Calu3 (cell line): ENCODE measurements around the gene COL4A2. TPM values are rescaled to one million over a fixed set of nuclear protein-coding genes. Genes with fewer than 3 reads are reported as not detected.

Source experiments
- BruUV-seq: library from RNA; stranded (reverse); fragments of 400-500 nt; replicated peaks from 2 replicates; lab custom pipeline; 2021; lab: Mats Ljungman, UMichigan
- CTCF ChIA-PET: fragments of 300-600 bp; sonication (Branson Sonifier 250); formaldehyde crosslinking; loops from one replicate; lab custom pipeline; 2022; ENCODE audit warnings: antibody characterized with exemption; lab: Charles Lee
- DNase-seq: peaks from one replicate; pipeline ENCODE4 v3.0.0; 2022
- H3K27ac Mint-ChIP-seq: one replicate; pipeline ENCODE4 v1.8.0; 2022; ENCODE audit warnings: mixed read lengths; ENCODE audit not compliant: unreplicated experiment
- H3K27me3 Mint-ChIP-seq: one replicate; pipeline ENCODE4 v1.8.0; 2022; ENCODE audit warnings: mixed read lengths; ENCODE audit not compliant: unreplicated experiment
- H3K36me3 Mint-ChIP-seq: one replicate; pipeline ENCODE4 v1.8.0; 2022; ENCODE audit warnings: mild to moderate bottlenecking, moderate library complexity, mixed read lengths; ENCODE audit not compliant: insufficient read depth, unreplicated experiment
- H3K4me1 Mint-ChIP-seq: one replicate; pipeline ENCODE4 v1.8.0; 2022; ENCODE audit warnings: mild to moderate bottlenecking, low read depth, mixed read lengths; ENCODE audit not compliant: unreplicated experiment
- H3K4me3 Mint-ChIP-seq: one replicate; pipeline ENCODE4 v1.8.0; 2022; ENCODE audit warnings: mild to moderate bottlenecking, low read depth, moderate library complexity, mixed read lengths; ENCODE audit not compliant: unreplicated experiment
- H3K9me3 Mint-ChIP-seq: one replicate; pipeline ENCODE4 v1.8.0; 2022; ENCODE audit warnings: low read depth, mixed read lengths; ENCODE audit not compliant: unreplicated experiment
- intact Hi-C: fragments of 100-400 bp; cut with micrococcal nuclease; formaldehyde crosslinking; loops from one replicate; pipeline ENCODE4 v1.10.0; 2022; ENCODE audit not compliant: unreplicated experiment
- total RNA-seq: library from RNA; stranded (reverse); gene quantifications from 2 replicates; pipeline ENCODE4 v1.2.3, GENCODE V29; 2022
- TF ChIP-seq, protein P1 (sequence below): fragments of 200-600 bp; IDR thresholded peaks from one replicate; pipeline ENCODE4 v1.8.0; 2022; ENCODE audit warnings: antibody characterized with exemption; ENCODE audit not compliant: unreplicated experiment

The COL4A2 gene
- total RNA-seq, 1 experiment from 2014 or later: 0.42 TPM

DNA sequence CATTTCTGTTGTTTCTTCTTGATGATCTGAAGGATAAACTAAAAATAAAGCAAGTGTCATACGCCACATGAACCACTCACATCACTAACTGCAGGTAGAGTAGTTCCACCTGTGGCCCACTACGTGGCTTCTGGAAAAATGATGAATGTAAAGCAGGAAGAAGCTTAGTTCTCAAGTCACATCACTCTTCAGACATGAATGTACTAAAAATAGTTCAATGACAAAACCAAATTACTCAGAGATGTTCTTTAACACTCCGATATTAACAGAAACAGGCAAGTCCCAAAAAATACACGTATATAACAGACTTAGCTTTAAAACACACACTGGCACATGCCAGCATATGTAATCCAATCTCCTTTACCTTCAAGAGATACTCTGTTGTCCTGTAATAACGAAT, 232.8 kb downstream of the COL4A2 start:
- intact Hi-C loops: no loop called here
- H3K27ac Mint-ChIP-seq: no peak overlapping the region

DNA sequence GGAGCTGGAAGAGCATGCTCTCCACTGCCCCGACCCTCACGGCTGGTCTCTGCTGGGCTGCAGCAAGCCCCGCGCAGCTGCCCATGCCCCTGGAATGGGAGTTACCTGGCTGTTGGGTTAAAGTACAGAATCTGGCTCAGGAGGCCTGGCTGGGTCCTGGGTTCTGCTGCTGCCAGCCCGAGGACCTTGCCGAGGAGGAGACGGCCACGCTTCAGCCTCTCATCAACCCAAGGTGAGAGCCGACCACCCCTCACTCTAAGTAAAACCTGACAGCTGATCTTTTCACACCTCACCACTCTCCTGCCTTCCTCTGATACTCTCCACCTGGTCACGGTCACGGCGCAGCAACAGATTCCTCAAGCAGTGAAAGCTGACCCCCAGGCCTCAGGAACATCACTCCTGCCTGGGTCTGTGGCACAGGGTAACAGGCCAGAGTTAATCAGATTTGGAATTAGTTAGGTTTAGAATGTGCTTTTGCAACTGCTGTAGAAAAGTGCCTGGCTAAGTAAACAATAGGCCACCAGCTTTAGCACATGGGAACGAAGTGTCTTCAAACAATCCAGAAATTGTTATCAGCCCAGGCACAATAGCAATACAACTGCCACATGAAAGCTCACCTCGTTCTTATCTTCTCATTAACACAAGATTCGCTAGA, 233.9 kb downstream of the COL4A2 start:
- CTCF ChIA-PET: no interaction called here
- H3K4me3 Mint-ChIP-seq: no peak overlapping the region
- no peak overlapping the region for H3K27ac Mint-ChIP-seq
- H3K9me3 Mint-ChIP-seq: no peaks in the 10 kb centered on the region
- BruUV-seq: no TSS peak
- H3K4me1 Mint-ChIP-seq: no peaks in the 10 kb centered on the region
- TF ChIP-seq, protein P1, sequence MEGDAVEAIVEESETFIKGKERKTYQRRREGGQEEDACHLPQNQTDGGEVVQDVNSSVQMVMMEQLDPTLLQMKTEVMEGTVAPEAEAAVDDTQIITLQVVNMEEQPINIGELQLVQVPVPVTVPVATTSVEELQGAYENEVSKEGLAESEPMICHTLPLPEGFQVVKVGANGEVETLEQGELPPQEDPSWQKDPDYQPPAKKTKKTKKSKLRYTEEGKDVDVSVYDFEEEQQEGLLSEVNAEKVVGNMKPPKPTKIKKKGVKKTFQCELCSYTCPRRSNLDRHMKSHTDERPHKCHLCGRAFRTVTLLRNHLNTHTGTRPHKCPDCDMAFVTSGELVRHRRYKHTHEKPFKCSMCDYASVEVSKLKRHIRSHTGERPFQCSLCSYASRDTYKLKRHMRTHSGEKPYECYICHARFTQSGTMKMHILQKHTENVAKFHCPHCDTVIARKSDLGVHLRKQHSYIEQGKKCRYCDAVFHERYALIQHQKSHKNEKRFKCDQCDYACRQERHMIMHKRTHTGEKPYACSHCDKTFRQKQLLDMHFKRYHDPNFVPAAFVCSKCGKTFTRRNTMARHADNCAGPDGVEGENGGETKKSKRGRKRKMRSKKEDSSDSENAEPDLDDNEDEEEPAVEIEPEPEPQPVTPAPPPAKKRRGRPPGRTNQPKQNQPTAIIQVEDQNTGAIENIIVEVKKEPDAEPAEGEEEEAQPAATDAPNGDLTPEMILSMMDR: no peak
- DNase-seq: no peak
- H3K27me3 Mint-ChIP-seq: no peaks in the 10 kb centered on the region
- H3K36me3 Mint-ChIP-seq: peaks cover 10% of the 10 kb centered on the region
- intact Hi-C loops: no loop called here

More for the DNA sequence above, 232.8 kb downstream of the COL4A2 start:
- Mint-ChIP-seq H3K9me3 (no peaks in the 10 kb centered on the region), H3K4me1 (no peaks in the 10 kb centered on the region), H3K36me3 (peaks cover 10% of the 10 kb centered on the region), H3K4me3 (no peak overlapping the region), H3K27me3 (no peaks in the 10 kb centered on the region)
- TF ChIP-seq, protein P1: no peak
- no TSS peak for BruUV-seq
- no peak for DNase-seq
- CTCF ChIA-PET: no interaction called here

DNA sequence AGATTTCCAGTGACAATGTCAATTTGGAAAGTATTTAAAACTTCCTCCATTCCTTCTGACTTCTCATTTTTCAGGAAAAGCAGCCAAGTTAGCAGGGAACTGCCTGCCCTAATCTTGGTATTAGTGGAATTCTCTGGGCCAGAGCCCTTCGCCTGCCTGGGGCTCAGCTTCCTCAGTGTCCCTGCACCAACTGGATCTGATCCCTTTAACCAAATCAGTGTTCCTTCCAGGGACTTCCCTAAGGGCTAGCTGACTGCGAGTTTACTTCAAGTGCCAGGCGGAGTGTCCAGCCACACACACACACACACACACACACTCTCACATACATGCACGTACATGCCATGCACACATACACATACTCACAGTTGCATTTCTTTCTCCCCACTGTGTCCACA, 234.4 kb downstream of the COL4A2 start:
- no peaks in the 10 kb centered on the region for H3K27me3 Mint-ChIP-seq
- H3K27ac Mint-ChIP-seq: no peak overlapping the region
- CTCF ChIA-PET: no interaction called here
- TF ChIP-seq, protein P1: no peak
- DNase-seq: no peak
- no peaks in the 10 kb centered on the region for H3K9me3 Mint-ChIP-seq
- intact Hi-C loops: no loop called here
- H3K36me3 Mint-ChIP-seq: peaks cover 10% of the 10 kb centered on the region
- H3K4me1 Mint-ChIP-seq: no peaks in the 10 kb centered on the region
- H3K4me3 Mint-ChIP-seq: no peak overlapping the region
- BruUV-seq: no TSS peak

DNA sequence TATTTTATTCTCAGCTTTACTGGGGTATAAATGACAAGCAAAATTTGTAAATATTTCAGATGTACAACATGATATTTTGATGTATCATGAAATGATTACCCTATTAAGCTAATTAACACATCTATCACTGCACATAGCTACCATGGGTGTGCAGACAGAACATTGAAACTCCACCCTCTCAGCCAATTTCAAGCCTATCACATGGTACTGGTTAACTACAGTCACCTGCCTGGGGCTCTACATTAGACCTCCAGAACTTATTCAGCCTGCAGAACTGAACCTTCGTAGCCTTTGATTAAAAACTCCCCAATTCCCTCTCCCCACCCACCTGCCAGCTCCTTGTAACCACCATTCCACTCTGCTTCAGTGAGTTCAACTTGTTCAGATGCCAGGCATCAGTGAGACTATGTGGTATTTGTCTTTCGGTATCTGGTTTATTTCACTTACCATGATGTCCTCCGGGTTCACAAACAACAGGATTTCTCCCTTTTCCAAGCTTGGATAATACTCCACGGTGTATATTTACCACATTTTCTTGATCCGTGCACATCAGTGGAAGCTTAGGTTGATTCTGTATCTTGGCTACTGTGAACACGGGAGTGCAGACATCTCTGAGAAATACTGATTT, 235.2 kb downstream of the COL4A2 start:
- H3K36me3 Mint-ChIP-seq: peaks cover 10% of the 10 kb centered on the region
- TF ChIP-seq, protein P1: no peak

More for the DNA sequence above, 235.2 kb downstream of the COL4A2 start:
- no peak for DNase-seq
- intact Hi-C loops: no loop called here
- no peak overlapping the region for H3K27ac Mint-ChIP-seq
- H3K9me3 Mint-ChIP-seq: no peaks in the 10 kb centered on the region
- CTCF ChIA-PET: no interaction called here
- H3K27me3 Mint-ChIP-seq: no peaks in the 10 kb centered on the region
- BruUV-seq: no TSS peak
- no peak overlapping the region for H3K4me3 Mint-ChIP-seq
- no peaks in the 10 kb centered on the region for H3K4me1 Mint-ChIP-seq
